ENCODE data around the gene TUT1.

TUT1 gene

GRCh38 chr11:62603072-62603408 lies 11.7 kb upstream of the TUT1 start:
- Histone ChIP-seq H3K27me3 (ENCODE audit: insufficient read depth, low read depth) (no peaks in the 10 kb centered on the region), H2AFZ (ENCODE audit: low read depth) (no peak overlapping the region), H3K9ac (no peak overlapping the region), H3K4me3 (IDR thresholded peaks at IDR 0.05; ENCODE audit: insufficient read depth, low read depth, low read length) (no peak overlapping the region), H4K20me1 (ENCODE audit: insufficient read depth) (no peaks in the 10 kb centered on the region), H3K4me1 (ENCODE audit: low read depth, poor library complexity, severe bottlenecking) (peaks cover 30% of the 10 kb centered on the region), H3K27ac (no peak overlapping the region), H3K4me2 (no peak overlapping the region), H3K79me2 (ENCODE audit: insufficient read depth, low read depth) (peaks cover 35% of the 10 kb centered on the region), H3K36me3 (ENCODE audit: insufficient read depth) (no peaks in the 10 kb centered on the region)
- no peak for TF ChIP-seq CTCF (conservative IDR thresholded peaks at IDR 0.05; ENCODE audit: low read depth, low read length)

GRCh38 chr11:62602141-62603071 lies 11.1 kb upstream of the TUT1 start:
- Histone ChIP-seq H3K79me2 (ENCODE audit: insufficient read depth, low read depth) (peaks cover 41% of the 10 kb centered on the region), H3K27ac (0 out of 2 replicates have a peak overlapping the region, but pooled peaks have one; percentile 88), H2AFZ (ENCODE audit: low read depth) (no peak overlapping the region), H3K36me3 (ENCODE audit: insufficient read depth) (no peaks in the 10 kb centered on the region), H4K20me1 (ENCODE audit: insufficient read depth) (no peaks in the 10 kb centered on the region), H3K27me3 (ENCODE audit: insufficient read depth, low read depth) (no peaks in the 10 kb centered on the region), H3K4me2 (peak overlapping the region; percentile 28; the same call in 1 of the 2 replicates), H3K9ac (no peak overlapping the region; the same call in 1 of the 2 replicates), H3K4me1 (ENCODE audit: low read depth, poor library complexity, severe bottlenecking) (peaks cover 25% of the 10 kb centered on the region), H3K4me3 (IDR thresholded peaks at IDR 0.05; ENCODE audit: insufficient read depth, low read depth, low read length) (no peak overlapping the region)
- no peak for TF ChIP-seq CTCF (conservative IDR thresholded peaks at IDR 0.05; ENCODE audit: low read depth, low read length)

DNA sequence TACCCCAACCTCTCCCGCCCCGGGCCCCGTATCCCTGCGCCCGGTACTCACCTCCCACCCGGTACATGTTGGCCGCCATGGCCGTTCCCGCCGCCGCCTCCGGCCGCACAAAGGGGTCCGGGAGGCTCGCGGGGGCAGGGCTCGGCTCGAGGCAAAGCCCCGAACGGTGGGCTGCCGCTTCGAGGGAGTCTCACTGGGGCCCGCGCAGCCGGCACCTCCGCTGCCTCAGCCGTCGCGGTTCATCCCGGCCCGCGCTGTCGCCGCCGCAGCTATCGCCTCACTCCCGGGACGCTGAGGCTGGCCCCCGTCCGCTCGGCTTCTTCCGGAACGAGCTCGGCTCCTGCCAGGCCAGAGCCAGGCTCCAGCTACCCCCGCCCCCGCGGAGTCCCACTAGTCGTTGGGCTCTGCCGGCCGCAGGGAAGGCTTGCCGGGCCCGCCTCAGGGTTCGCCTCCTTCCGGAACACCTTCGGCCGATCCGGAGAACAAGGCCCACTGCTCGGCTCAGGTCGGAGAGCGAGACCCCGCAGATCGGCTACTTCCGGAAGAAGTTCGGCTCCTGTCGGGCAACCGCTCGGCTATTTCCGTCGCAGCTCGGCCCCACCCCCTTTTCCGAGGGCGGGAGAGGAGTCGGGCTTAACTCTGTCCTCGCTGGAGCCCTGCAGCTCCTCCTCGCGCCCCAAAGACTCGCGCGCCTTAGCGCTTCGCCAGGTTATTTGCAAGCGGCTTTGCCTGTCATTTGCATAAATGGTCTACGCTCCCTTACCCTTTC lies 10.2 kb upstream of the TUT1 start, which contains the start of gene MTA2:
Gene MTA2 (minus strand): TSS at position 494 of the 769 bp plus-strand sequence. CDS start 415 bp downstream, at position 79.
- Histone ChIP-seq H2AFZ (ENCODE audit: low read depth) (peak within 1 kb of the TSS; percentile 58), H3K36me3 (ENCODE audit: insufficient read depth) (no peaks in the 10 kb centered on the region), H3K4me1 (ENCODE audit: low read depth, poor library complexity, severe bottlenecking) (peaks cover 25% of the 10 kb centered on the region)

GRCh38 chr11:62601122-62601371 lies 9.7 kb upstream of the TUT1 start:
- H3K27me3 ChIP-seq (ENCODE audit: insufficient read depth, low read depth), result no peaks in the 10 kb centered on the region
- no peaks in the 10 kb centered on the region for H4K20me1 ChIP-seq (ENCODE audit: insufficient read depth)
- H2AFZ ChIP-seq (ENCODE audit: low read depth), result peak overlapping the region; percentile 58
- no peak overlapping the region for H3K4me3 ChIP-seq (IDR thresholded peaks at IDR 0.05; ENCODE audit: insufficient read depth, low read depth, low read length)
- H3K79me2 ChIP-seq (ENCODE audit: insufficient read depth, low read depth), result peaks cover 44% of the 10 kb centered on the region
- H3K9ac ChIP-seq, result peak overlapping the region; percentile 96
- peak overlapping the region; percentile 92 for H3K4me2 ChIP-seq
- H3K4me1 ChIP-seq (ENCODE audit: low read depth, poor library complexity, severe bottlenecking), result peaks cover 25% of the 10 kb centered on the region
- H3K36me3 ChIP-seq (ENCODE audit: insufficient read depth), result 0 out of 2 replicates have a peak, but pooled peaks cover 1% of the 10 kb centered on the region
- peak overlapping the region; percentile 88 for H3K27ac ChIP-seq
- TF ChIP-seq CTCF (conservative IDR thresholded peaks at IDR 0.05; ENCODE audit: low read depth, low read length), result no peak

More for the DNA sequence above, 10.2 kb upstream of the TUT1 start, which contains the start of gene MTA2:
- Histone ChIP-seq H3K4me2 (peak within 1 kb of the TSS; percentile 92), H3K27ac (peak within 1 kb of the TSS; percentile 88), H3K79me2 (ENCODE audit: insufficient read depth, low read depth) (peaks cover 44% of the 10 kb centered on the region), H4K20me1 (ENCODE audit: insufficient read depth) (no peaks in the 10 kb centered on the region), H3K4me3 (IDR thresholded peaks at IDR 0.05; ENCODE audit: insufficient read depth, low read depth, low read length) (no peak within 1 kb of the TSS), H3K9ac (peak within 1 kb of the TSS; percentile 96), H3K27me3 (ENCODE audit: insufficient read depth, low read depth) (no peaks in the 10 kb centered on the region)
- no peak for TF ChIP-seq CTCF (conservative IDR thresholded peaks at IDR 0.05; ENCODE audit: low read depth, low read length)

Data from KMS-11 (cell line).